ENCODE results near the gene CPT1A. TPM values are rescaled to one million over a fixed set of nuclear protein-coding genes. Genes with fewer than 3 reads are reported as not detected.
A peak's percentile ranks its signal among the peaks of the same experiment; 100 is the strongest.

CPT1A gene
- total and polyA plus RNA-seq, 8 donors, result 7.0 to 103 (median 30.1) TPM

GRCh38 chr11:68872216-68873003 is 30.7 kb upstream of the CPT1A start:
- 43 to 67% (median 51%) methylated on average over 12 of the region's 12 CpGs for WGBS, 5 donors
- intact Hi-C loops (cut with DNase I; ENCODE audit: low total_unique reads), result no loop called here
- Histone ChIP-seq H3K36me3 (no peaks in the 10 kb centered on the region), H3K27me3 (no peaks in the 10 kb centered on the region), H3K9me3 (no peaks in the 10 kb centered on the region), H3K27ac (peak overlapping the region in 1 of 5 donors; percentile 2), H3K4me3 (no peak overlapping the region), H3K4me1 (peaks cover 4 to 48% (median 39%) of the 10 kb centered on the region in 4 donors)
- TF ChIP-seq POLR2A (IDR thresholded peaks at IDR 0.05), result no peak
- TF ChIP-seq POLR2AphosphoS5 (IDR thresholded peaks at IDR 0.05), result peak in 1 of 3 donors; percentile 16
- no peak for DNase-seq

- Histone ChIP-seq H3K4me1 (peaks cover 4 to 46% (median 39%) of the 10 kb centered on the region in 4 donors), H3K4me3 (peak overlapping the region; percentile 38 to 44 (median 38)), H3K27me3 (no peaks in the 10 kb centered on the region), H3K27ac (peak overlapping the region; percentile 28 to 71 (median 57)), H3K36me3 (no peaks in the 10 kb centered on the region), H3K9me3 (no peaks in the 10 kb centered on the region)
- intact Hi-C loops (cut with DNase I; ENCODE audit: low total_unique reads), result no loop called here
- WGBS, 5 donors, result 21 to 39% (median 27%) methylated on average over 9 of the region's 9 CpGs
- peak in 1 of 2 donors; percentile 26 for DNase-seq
- TF ChIP-seq POLR2AphosphoS5 (IDR thresholded peaks at IDR 0.05) (no peak), CTCF (IDR thresholded peaks at IDR 0.05) (no peak), POLR2A (IDR thresholded peaks at IDR 0.05) (no peak), EP300 (IDR thresholded peaks at IDR 0.05) (no peak)
Measured at GRCh38 chr11:68870470-68870869, 28.8 kb upstream of the CPT1A start.

GRCh38 chr11:68868221-68868835 is 26.6 kb upstream of the CPT1A start:
- Histone ChIP-seq H3K36me3 (no peaks in the 10 kb centered on the region), H3K9me3 (peaks cover 0 to 7% (median 5%) of the 10 kb centered on the region in 4 donors), H3K4me1 (peaks cover 4 to 37% (median 30%) of the 10 kb centered on the region in 4 donors), H3K4me3 (no peak overlapping the region), H3K27ac (no peak overlapping the region), H3K27me3 (no peaks in the 10 kb centered on the region)
- intact Hi-C loops (cut with DNase I; ENCODE audit: low total_unique reads), result no loop called here
- no peak for DNase-seq
- 91 to 94% (median 92%) methylated on average over 18 of the region's 18 CpGs for WGBS, 5 donors
- TF ChIP-seq POLR2AphosphoS5 (IDR thresholded peaks at IDR 0.05) (no peak), EP300 (IDR thresholded peaks at IDR 0.05) (no peak), CTCF (IDR thresholded peaks at IDR 0.05) (no peak), POLR2A (IDR thresholded peaks at IDR 0.05) (no peak)

GRCh38 chr11:68867066-68867465 is 25.4 kb upstream of the CPT1A start:
- no peak for DNase-seq
- TF ChIP-seq POLR2AphosphoS5 (IDR thresholded peaks at IDR 0.05) (no peak), POLR2A (IDR thresholded peaks at IDR 0.05) (no peak), EP300 (IDR thresholded peaks at IDR 0.05) (no peak), CTCF (IDR thresholded peaks at IDR 0.05) (no peak)

More at GRCh38 chr11:68867066-68867465, 25.4 kb upstream of the CPT1A start:
- no peaks in the 10 kb centered on the region for H3K27me3 ChIP-seq
- H3K4me1 ChIP-seq, result peaks cover 4 to 26% (median 25%) of the 10 kb centered on the region in 4 donors
- peaks cover 0 to 7% (median 5%) of the 10 kb centered on the region in 4 donors for H3K9me3 ChIP-seq
- H3K36me3 ChIP-seq, result no peaks in the 10 kb centered on the region
- intact Hi-C loops (cut with DNase I; ENCODE audit: low total_unique reads), result no loop called here
- 78 to 88% (median 83%) methylated on average over 6 of the region's 6 CpGs for WGBS, 5 donors
- no peak overlapping the region for H3K4me3 ChIP-seq
- H3K27ac ChIP-seq, result no peak overlapping the region
